HCT116 (cell line): ENCODE data around the gene RASGRP2. TPM values are rescaled to one million over a fixed set of nuclear protein-coding genes. Genes with fewer than 3 reads are reported as not detected.

ENCODE experiments used
- ATAC-seq: fragments of 200-7000 bp; cut with Tn5 transposase; 2 replicates; pipeline ENCODE4 v1.9.1; 2020; ENCODE audit warnings: mild to moderate bottlenecking, moderate library complexity
- BruUV-seq: library from RNA; stranded (reverse); fragments of 400-500 nt; replicated peaks from 2 replicates; lab custom pipeline; 2021; lab: Mats Ljungman, UMichigan
- CTCF ChIA-PET: fragments of 300-600 bp; sonication (Branson Sonifier 250); formaldehyde crosslinking; loops from one replicate; lab custom pipeline; 2021; ENCODE audit warnings: antibody characterized with exemption; lab: Charles Lee
- POLR2A ChIA-PET: fragments of 300-600, 350-600 bp; sonication (Branson Sonifier 250); formaldehyde crosslinking; loops from one replicate; lab custom pipeline; 2021; ENCODE audit warnings: antibody characterized with exemption; lab: Charles Lee
- RAD21 ChIA-PET, 2 experiments: fragments of 300-600 bp; sonication (Branson Sonifier 250); formaldehyde crosslinking; loops; one replicate each; lab custom pipeline; 2023; ENCODE audit warnings: low total read pairs in 2 of 2; ENCODE audit not compliant: uncharacterized antibody in 2 of 2, unreplicated experiment in 2 of 2, low non-redundant PET in 1 of 2; lab: Charles Lee
- DNase-seq: peaks from one replicate; pipeline ENCODE4 v3.0.0-alpha.2; 2010; ENCODE audit warnings: low read depth, low spot score
- H2AFZ ChIP-seq: fragments of 200-600 bp; shearing (Covaris generic), sonication (generic); 2 replicates; pipeline ENCODE4 v1.6.1; 2017; ENCODE audit warnings: low read depth, mixed run types, mixed read lengths, antibody characterized with exemption, low read length; ENCODE audit not compliant: poor library complexity, severe bottlenecking
- H3K27ac ChIP-seq: 2 replicates; pipeline ENCODE4 v1.5.1; 2012; ENCODE audit warnings: low read depth, low read length
- H3K27me3 ChIP-seq: fragments of 200-600 bp; sonication (generic); 2 replicates; pipeline ENCODE4 v1.6.1; 2016; ENCODE audit warnings: mixed run types, low read length, mixed read lengths; ENCODE audit not compliant: insufficient read depth
- H3K36me3 ChIP-seq, 2 experiments: fragments of 200-500 bp in 1 of 2; fragments of 200-600 bp in 1 of 2; sonication (Bioruptor generic) in 1 of 2; sonication (generic) in 1 of 2; 2 replicates each; pipeline versions ENCODE4 v1.5.1 to v1.6.1; 2014 to 2016; ENCODE audit warnings: low read length in 2 of 2, inconsistent platforms in 1 of 2, mixed read lengths in 1 of 2, mixed run types in 1 of 2; ENCODE audit not compliant: insufficient read depth in 2 of 2, control insufficient read depth in 1 of 2
- H3K4me1 ChIP-seq, 2 experiments: fragments of 200-600 bp in 1 of 2; sonication (generic) in 1 of 2; 2 replicates each; pipeline versions ENCODE4 v1.5.1 to v1.6.1; 2012 to 2017; ENCODE audit warnings: low read length in 2 of 2, inconsistent platforms in 1 of 2, mild to moderate bottlenecking in 1 of 2, mixed read lengths in 1 of 2, mixed run types in 1 of 2, moderate library complexity in 1 of 2; ENCODE audit not compliant: insufficient read depth in 2 of 2, control insufficient read depth in 1 of 2
- H3K4me2 ChIP-seq: fragments of 200-600 bp; sonication (generic); 2 replicates; pipeline ENCODE4 v1.6.1; 2017; ENCODE audit warnings: mixed run types, low read length, mixed read lengths
- H3K4me3 ChIP-seq, 2 experiments: fragments of 200-600 bp in 1 of 2; sonication (generic) in 1 of 2; replicated peaks in 1 of 2; 2 replicates each; pipeline ENCODE4 v1.5.1; 2011 to 2016; ENCODE audit warnings: low read length in 2 of 2, control low read depth in 1 of 2, low read depth in 1 of 2, mild to moderate bottlenecking in 1 of 2, mixed read lengths in 1 of 2, mixed run types in 1 of 2
- H3K79me2 ChIP-seq: fragments of 200-600 bp; sonication (generic); 2 replicates; pipeline ENCODE4 v1.6.1; 2017; ENCODE audit warnings: mild to moderate bottlenecking, mixed run types, low read length, moderate library complexity, mixed read lengths; ENCODE audit not compliant: insufficient read depth
- H3K9ac ChIP-seq: fragments of 200-600 bp; sonication (generic); 2 replicates; pipeline ENCODE4 v1.6.1; 2016; ENCODE audit warnings: low read length, mixed read lengths
- H3K9me2 ChIP-seq: fragments of 200-600 bp; sonication (generic), shearing (Covaris generic); 2 replicates; pipeline ENCODE4 v1.6.1; 2017; ENCODE audit warnings: mixed run types, mild to moderate bottlenecking, moderate library complexity; ENCODE audit not compliant: insufficient read depth
- H3K9me3 ChIP-seq, 2 experiments: fragments of 200-500 bp in 1 of 2; fragments of 200-600 bp in 1 of 2; sonication (Bioruptor generic) in 1 of 2; sonication (generic) in 1 of 2; 2 replicates each; pipeline ENCODE4 v1.6.1; 2014 to 2017; ENCODE audit warnings: low read length in 2 of 2, mixed read lengths in 2 of 2, inconsistent platforms in 1 of 2, low read depth in 1 of 2, mild to moderate bottlenecking in 1 of 2, mixed run types in 1 of 2, moderate library complexity in 1 of 2; ENCODE audit not compliant: control insufficient read depth in 1 of 2, insufficient read depth in 1 of 2
- H4K20me1 ChIP-seq: fragments of 200-600 bp; sonication (generic), shearing (Covaris generic); 2 replicates; pipeline ENCODE4 v1.6.1; 2017; ENCODE audit warnings: mixed run types, mild to moderate bottlenecking, moderate library complexity; ENCODE audit not compliant: insufficient read depth
- CEBPB ChIP-seq: IDR thresholded peaks from 2 replicates; pipeline ENCODE4 v1.6.1; 2012; ENCODE audit warnings: low read depth
- EGR1 ChIP-seq: IDR thresholded peaks from 2 replicates; pipeline ENCODE4 v1.6.1; 2012; ENCODE audit warnings: low read depth
- EZH2 ChIP-seq: fragments of 200-600 bp; sonication (generic); IDR thresholded peaks from 2 replicates; pipeline ENCODE4 v1.6.1; 2017; ENCODE audit warnings: antibody characterized with exemption, mixed run types
- EZH2phosphoT487 ChIP-seq: fragments of 200-600 bp; IDR thresholded peaks from 2 replicates; pipeline ENCODE4 v1.6.1; 2018; ENCODE audit warnings: antibody characterized with exemption, borderline replicate concordance
- FOSL1 ChIP-seq: IDR thresholded peaks from 2 replicates; pipeline ENCODE4 v1.6.1; 2012; ENCODE audit warnings: low read depth
- RAD21 ChIP-seq: IDR thresholded peaks from 2 replicates; pipeline ENCODE4 v1.6.1; 2012; ENCODE audit warnings: low read depth, mild to moderate bottlenecking
- TCF7L2 ChIP-seq: IDR thresholded peaks from 2 replicates; pipeline ENCODE4 v1.7.0; 2011; ENCODE audit warnings: borderline replicate concordance, inconsistent platforms; ENCODE audit not compliant: insufficient read depth, insufficient read length; ENCODE audit errors: extremely low read depth
- YY1 ChIP-seq: IDR thresholded peaks from 2 replicates; pipeline ENCODE4 v1.6.1; 2011; ENCODE audit warnings: low read length, low read depth, moderate library complexity, mild to moderate bottlenecking; ENCODE audit not compliant: insufficient replicate concordance; ENCODE audit errors: extremely low read depth
- intact Hi-C: fragments of 100-400 bp; cut with micrococcal nuclease; formaldehyde crosslinking; loops from 2 replicates; pipeline ENCODE4 v1.10.0; 2022
- total RNA-seq: library from RNA; stranded (reverse); gene quantifications from one replicate; pipeline ENCODE4 v1.2.1, GENCODE V29; 2021; ENCODE audit not compliant: unreplicated experiment
- TF ChIP-seq, protein P1 (sequence below): IDR thresholded peaks from 2 replicates; pipeline ENCODE4 v1.6.1; 2011; ENCODE audit warnings: mild to moderate bottlenecking, low read length, moderate library complexity; ENCODE audit not compliant: insufficient replicate concordance; ENCODE audit errors: extremely low read depth
- TF ChIP-seq, protein P2 (sequence below), 3 experiments: fragments of 200-600 bp in 1 of 3; sonication (generic) in 1 of 3; IDR thresholded peaks in 2 of 3; conservative IDR thresholded peaks in 1 of 3; 2 replicates each; pipeline ENCODE4 v1.5.1; 2012 to 2017; ENCODE audit warnings: low read depth in 2 of 3, low read length in 2 of 3, antibody characterized with exemption in 1 of 3, borderline replicate concordance in 1 of 3, control low read depth in 1 of 3, mild to moderate bottlenecking in 1 of 3, mixed read lengths in 1 of 3, mixed run types in 1 of 3, moderate library complexity in 1 of 3; ENCODE audit not compliant: insufficient read depth in 1 of 3
- TF ChIP-seq, protein P3 (sequence below): IDR thresholded peaks from 2 replicates; pipeline ENCODE4 v1.6.1; 2012; ENCODE audit warnings: low read depth

Gene RASGRP2
- total RNA-seq, 1 experiment from 2014 or later = 12.8 TPM

DNA sequence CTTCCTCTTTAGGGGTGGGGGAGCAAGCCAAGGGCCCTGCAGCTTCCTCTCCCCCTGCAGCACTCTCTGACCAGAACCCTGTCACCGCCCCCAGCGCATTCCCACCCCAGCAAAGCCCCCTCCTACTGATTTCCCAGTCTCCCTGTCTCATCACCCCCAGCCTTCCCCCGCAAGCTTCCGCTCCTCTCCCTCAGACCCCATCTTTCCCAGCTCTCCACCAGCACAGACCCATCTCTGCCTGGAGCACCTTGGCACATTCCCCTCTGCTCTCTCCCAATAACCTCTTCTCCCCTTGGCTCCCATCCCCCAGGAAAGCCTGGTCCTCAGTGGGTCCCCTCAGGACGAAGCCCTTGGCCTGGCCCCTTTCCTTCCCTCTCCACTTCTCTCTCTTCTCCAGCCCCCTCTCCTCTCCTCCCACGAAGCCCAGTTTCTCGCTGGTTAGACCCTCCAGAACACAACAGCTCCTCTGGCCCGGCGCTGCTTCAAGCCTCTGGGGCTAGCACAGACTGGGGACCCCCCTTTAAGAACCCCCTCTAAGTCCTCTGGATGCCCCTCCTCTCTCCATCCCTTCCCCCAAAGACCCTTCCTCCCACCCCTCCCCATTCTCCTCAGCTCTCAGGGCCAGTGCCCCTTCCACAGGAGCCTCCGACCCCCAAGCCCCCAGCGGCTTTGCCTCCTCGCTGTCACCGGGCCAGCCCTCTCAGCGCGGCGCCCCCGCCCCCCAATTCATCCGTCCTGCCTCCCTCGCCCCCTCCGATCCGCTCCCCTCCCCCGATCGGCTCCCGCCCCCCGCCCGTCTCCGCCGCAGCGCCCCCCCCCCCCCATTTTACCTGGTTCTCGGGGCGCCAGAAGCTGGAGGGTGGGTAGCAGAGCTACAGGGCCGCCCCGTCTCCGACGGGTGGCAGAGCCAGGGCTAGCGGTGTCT is 21.5 kb downstream of the RASGRP2 start:
- ATAC-seq (no peak), DNase-seq (no peak)
- Histone ChIP-seq H4K20me1 (no peaks in the 10 kb centered on the region), H2AFZ (no peak overlapping the region), H3K79me2 (no peaks in the 10 kb centered on the region), H3K9me2 (no peaks in the 10 kb centered on the region), H3K4me2 (no peak overlapping the region), H3K36me3 (no peaks in the 10 kb centered on the region), H3K4me3 (no peak overlapping the region), H3K27me3 (0 out of 2 replicates have a peak, but pooled peaks cover 6% of the 10 kb centered on the region), H3K4me1 (peaks cover 0 to 10% of the 10 kb centered on the region in 2 experiments; a peak in 1 of 4 replicates), H3K9me3 (no peaks in the 10 kb centered on the region), H3K27ac (no peak overlapping the region), H3K9ac (no peak overlapping the region)
- ChIA-PET RAD21 (no interaction called here), POLR2A (no interaction called here), CTCF (no interaction called here)
- BruUV-seq = no TSS peak
- intact Hi-C loops = loop anchor here (1.0 to 5.0 kb wide), 3 partner anchors 34 to 365 kb away; partner anchors contain the start of gene RPS6KA4
- TF ChIP-seq FOSL1 = no peak
- TF ChIP-seq EZH2 = no peak
- no peak for TF ChIP-seq RAD21
- no peak for TF ChIP-seq EZH2phosphoT487
- TF ChIP-seq TCF7L2 = no peak
- TF ChIP-seq, protein P1, sequence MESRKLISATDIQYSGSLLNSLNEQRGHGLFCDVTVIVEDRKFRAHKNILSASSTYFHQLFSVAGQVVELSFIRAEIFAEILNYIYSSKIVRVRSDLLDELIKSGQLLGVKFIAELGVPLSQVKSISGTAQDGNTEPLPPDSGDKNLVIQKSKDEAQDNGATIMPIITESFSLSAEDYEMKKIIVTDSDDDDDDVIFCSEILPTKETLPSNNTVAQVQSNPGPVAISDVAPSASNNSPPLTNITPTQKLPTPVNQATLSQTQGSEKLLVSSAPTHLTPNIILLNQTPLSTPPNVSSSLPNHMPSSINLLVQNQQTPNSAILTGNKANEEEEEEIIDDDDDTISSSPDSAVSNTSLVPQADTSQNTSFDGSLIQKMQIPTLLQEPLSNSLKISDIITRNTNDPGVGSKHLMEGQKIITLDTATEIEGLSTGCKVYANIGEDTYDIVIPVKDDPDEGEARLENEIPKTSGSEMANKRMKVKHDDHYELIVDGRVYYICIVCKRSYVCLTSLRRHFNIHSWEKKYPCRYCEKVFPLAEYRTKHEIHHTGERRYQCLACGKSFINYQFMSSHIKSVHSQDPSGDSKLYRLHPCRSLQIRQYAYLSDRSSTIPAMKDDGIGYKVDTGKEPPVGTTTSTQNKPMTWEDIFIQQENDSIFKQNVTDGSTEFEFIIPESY = no peak
- TF ChIP-seq, protein P2, sequence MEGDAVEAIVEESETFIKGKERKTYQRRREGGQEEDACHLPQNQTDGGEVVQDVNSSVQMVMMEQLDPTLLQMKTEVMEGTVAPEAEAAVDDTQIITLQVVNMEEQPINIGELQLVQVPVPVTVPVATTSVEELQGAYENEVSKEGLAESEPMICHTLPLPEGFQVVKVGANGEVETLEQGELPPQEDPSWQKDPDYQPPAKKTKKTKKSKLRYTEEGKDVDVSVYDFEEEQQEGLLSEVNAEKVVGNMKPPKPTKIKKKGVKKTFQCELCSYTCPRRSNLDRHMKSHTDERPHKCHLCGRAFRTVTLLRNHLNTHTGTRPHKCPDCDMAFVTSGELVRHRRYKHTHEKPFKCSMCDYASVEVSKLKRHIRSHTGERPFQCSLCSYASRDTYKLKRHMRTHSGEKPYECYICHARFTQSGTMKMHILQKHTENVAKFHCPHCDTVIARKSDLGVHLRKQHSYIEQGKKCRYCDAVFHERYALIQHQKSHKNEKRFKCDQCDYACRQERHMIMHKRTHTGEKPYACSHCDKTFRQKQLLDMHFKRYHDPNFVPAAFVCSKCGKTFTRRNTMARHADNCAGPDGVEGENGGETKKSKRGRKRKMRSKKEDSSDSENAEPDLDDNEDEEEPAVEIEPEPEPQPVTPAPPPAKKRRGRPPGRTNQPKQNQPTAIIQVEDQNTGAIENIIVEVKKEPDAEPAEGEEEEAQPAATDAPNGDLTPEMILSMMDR (IDR thresholded peaks at IDR 0.05 in 2 of 3, conservative IDR thresholded peaks at IDR 0.05 in 1 of 3; ENCODE audit: borderline replicate concordance in 1 of 3, insufficient read depth in 1 of 3, low read depth in 2 of 3, low read length in 2 of 3) = no peak
- TF ChIP-seq CEBPB = no peak
- TF ChIP-seq EGR1 = no peak
- TF ChIP-seq, protein P3, sequence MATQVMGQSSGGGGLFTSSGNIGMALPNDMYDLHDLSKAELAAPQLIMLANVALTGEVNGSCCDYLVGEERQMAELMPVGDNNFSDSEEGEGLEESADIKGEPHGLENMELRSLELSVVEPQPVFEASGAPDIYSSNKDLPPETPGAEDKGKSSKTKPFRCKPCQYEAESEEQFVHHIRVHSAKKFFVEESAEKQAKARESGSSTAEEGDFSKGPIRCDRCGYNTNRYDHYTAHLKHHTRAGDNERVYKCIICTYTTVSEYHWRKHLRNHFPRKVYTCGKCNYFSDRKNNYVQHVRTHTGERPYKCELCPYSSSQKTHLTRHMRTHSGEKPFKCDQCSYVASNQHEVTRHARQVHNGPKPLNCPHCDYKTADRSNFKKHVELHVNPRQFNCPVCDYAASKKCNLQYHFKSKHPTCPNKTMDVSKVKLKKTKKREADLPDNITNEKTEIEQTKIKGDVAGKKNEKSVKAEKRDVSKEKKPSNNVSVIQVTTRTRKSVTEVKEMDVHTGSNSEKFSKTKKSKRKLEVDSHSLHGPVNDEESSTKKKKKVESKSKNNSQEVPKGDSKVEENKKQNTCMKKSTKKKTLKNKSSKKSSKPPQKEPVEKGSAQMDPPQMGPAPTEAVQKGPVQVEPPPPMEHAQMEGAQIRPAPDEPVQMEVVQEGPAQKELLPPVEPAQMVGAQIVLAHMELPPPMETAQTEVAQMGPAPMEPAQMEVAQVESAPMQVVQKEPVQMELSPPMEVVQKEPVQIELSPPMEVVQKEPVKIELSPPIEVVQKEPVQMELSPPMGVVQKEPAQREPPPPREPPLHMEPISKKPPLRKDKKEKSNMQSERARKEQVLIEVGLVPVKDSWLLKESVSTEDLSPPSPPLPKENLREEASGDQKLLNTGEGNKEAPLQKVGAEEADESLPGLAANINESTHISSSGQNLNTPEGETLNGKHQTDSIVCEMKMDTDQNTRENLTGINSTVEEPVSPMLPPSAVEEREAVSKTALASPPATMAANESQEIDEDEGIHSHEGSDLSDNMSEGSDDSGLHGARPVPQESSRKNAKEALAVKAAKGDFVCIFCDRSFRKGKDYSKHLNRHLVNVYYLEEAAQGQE = no peak
- no peak for TF ChIP-seq YY1
